ENCODE data around the gene MFAP1.
A peak's percentile ranks its signal among the peaks of the same experiment; 100 is the strongest.
"Not testable (repeated sequence)": the region's sequence is repeated elsewhere in the genome, so short reads cannot be mapped to it uniquely, and the experiment has no call there.

The MFAP1 gene, protein sequence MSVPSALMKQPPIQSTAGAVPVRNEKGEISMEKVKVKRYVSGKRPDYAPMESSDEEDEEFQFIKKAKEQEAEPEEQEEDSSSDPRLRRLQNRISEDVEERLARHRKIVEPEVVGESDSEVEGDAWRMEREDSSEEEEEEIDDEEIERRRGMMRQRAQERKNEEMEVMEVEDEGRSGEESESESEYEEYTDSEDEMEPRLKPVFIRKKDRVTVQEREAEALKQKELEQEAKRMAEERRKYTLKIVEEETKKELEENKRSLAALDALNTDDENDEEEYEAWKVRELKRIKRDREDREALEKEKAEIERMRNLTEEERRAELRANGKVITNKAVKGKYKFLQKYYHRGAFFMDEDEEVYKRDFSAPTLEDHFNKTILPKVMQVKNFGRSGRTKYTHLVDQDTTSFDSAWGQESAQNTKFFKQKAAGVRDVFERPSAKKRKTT

DNA sequence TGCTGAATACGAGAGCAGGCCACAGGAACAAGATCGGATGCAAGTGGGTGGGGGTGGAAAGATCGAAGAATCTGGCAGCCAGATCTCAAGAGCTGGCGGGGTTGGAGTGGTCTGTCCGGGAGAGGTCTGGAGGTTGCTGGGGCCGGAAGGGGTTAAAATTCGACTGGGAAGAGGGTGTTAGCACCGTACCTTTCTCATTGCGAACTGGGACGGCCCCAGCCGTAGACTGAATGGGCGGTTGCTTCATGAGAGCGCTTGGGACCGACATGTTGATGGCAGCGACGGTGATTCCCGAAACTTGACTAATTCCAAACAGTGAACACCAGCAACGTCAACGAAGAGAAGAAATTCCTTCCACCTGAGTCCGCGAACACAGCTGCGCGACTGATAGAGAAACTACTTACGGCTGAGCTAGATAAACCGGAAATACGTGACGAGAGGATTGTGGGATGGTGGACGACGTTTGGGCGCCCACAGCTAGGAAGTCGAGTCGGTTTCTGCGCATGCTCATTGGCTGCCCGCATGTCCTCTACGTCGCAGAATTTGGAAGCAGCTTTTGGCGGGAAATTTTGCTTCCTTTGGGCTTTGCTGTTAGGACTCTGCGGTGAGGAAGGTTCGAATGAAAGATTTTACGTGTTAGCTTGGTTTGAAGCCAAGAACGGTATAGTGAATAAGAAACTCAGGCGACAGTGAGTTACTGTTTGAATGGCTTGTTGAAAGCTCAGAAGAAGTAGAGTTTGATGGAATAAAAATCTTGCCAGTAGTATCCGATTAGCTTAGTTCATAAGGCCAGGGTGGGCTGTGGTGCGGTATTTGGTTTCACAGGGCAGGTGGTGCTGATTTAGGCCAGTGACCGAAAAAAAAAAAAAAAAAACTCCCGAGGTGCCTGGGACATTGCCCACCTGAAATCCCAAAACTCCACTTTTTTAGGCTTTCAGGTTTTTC, at the start of gene MFAP1:
MFAP1 (minus strand) TSS at position 389 of the 945 bp plus-strand sequence; CDS start at position 268, 121 bp downstream.
- peak; percentile 89 for DNase-seq

DNA sequence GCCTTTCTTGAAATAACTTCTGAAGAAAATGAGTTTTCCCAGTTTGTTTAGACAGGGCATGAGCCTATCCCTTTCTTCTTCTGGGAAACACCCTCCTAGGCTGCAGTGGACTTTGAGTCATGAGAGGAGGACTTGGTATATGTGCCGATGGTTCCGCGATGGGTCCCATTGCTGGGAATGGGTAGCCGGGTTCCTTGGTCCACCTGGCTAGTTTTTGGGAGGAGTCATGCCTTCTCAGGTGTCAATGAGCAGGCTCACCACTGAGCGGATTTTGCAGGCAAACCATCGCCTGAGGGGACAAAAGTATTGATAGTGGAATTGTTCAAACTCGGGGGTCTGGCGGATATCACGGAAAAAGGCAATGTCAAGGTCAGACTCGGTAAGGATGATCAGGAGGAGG, 49.2 kb upstream of the MFAP1 start:
- no peak for DNase-seq

- DNase-seq = peak; percentile 65
Measured at GRCh38 chr15:43872416-43873020, 48.0 kb upstream of the MFAP1 start.

- no peak for DNase-seq
Measured at GRCh38 chr15:43871835-43872234, 47.3 kb upstream of the MFAP1 start.

DNA sequence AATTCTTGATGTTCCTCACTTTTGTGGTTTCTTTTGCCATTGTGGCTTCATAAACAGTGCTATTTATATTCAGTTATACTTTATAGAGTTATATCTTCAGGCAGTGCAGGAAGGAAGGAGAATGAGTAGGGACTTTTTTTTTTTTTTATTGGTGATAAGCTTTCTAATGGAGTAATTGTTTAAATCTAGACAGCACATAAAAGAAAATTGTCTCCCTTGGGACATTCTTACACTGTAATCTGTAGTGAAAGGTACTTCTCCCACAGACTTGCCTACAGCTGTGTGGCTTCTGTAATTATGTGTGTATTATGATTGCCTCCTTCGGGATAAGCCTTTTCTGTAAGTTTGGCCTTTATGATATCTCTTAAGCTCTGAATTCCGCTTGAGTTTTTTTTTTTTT, 43.9 kb upstream of the MFAP1 start:
- DNase-seq = no peak

DNA sequence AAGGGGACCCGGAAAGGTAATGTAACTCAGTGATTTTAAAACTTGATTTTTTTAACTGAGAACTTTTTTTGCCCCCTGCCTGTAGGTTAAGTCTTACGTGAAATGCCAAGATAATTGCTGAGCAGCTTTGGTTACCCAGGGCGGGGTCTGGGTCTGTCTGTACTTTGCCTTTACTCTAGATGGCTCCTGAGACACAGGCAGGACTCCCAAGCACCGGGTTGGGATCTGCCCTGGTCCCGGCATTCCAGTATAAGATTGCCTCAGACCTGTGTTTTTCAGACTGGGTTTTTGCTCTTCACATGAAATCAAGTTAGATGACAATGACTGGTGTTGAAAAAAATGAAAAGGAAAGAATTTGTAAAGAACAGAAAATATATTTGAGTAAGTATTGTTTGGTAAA, 42.6 kb upstream of the MFAP1 start:
- DNase-seq = no peak

- not testable (repeated sequence) for DNase-seq
Measured at GRCh38 chr15:43866636-43867035, 42.1 kb upstream of the MFAP1 start.

DNA sequence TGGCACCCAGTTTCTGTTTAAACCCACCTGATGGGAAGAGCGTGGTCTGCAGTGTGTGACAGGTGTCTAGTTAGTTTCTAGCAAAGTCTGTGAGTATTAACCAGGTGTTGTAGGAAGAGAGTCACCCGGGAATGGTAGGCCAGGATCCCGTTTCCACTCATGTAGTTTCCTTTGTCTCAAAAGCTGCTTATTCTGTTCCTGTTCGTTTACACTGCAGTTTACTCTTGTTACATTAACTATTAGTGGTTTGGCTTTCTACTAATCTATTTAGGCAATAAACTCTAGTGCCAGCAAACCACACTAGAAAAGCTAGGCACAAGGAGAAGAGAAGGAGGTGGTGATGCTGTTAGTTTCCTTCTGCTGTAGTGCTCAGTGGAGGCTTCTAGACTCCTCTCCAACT, 35.1 kb upstream of the MFAP1 start:
- no peak for DNase-seq

- DNase-seq = no peak
Measured at GRCh38 chr15:43854801-43855200, 30.3 kb upstream of the MFAP1 start.

GRCh38 chr15:43852607-43853006, 28.1 kb upstream of the MFAP1 start:
- DNase-seq = no peak

DNA sequence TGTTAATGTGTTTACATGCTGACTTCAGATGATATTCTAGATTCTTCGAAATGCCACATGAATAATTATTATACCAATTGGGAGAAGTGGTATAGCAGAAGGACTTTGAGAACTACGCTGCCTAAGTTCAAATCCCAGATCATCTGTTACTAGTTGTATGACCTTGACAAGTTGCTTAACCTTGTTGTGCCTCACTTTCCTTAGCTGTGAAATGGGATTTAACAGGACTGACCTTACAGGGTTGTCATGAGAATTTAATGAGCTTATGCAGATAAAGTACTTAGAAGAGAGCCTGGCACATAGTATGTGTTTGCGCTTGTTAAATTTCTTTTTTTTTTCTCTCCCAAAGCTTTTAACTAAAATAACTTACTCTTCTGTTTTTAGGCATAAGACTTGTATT, 26.8 kb upstream of the MFAP1 start:
- DNase-seq = no peak

DNA sequence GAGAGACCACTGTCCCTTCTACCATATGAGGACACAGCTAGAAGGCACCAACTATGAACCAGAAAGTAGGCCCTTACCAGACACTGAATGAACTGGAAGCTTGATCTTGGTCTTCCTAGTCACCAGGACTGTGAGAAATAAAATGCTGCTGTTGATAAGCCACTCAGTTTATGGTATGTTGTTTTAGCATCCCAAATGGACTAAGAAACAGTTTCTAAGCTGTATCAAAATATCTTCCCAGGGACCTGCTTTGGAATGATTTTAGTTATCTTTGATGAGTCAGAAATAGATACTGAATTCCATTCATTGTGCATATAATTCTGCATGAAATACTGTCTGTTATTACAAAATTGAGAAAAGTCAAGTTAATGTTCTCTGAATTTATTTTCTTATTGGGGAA, 20.9 kb upstream of the MFAP1 start:
- no peak for DNase-seq

DNA sequence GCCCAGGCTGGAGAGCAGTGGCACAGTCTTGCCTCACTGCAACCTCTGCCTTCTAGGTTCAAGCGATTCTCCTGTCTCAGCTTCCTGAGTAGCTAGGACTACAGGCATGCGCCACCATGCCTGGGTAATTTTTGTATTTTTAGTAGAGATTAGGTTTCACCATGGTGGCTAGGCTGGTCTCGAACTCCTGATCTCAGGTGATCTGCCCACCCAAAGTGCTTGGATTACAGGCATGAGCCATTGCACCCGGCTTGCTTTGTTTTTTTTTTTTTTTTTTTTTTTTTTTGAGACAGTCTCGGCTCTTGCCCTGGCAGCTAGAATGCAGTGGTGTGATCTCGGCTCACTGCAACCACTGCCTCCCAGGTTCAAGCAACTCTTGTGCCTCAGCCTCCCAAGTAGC, 8.0 kb upstream of the MFAP1 start:
- DNase-seq = not testable (repeated sequence)

DNA sequence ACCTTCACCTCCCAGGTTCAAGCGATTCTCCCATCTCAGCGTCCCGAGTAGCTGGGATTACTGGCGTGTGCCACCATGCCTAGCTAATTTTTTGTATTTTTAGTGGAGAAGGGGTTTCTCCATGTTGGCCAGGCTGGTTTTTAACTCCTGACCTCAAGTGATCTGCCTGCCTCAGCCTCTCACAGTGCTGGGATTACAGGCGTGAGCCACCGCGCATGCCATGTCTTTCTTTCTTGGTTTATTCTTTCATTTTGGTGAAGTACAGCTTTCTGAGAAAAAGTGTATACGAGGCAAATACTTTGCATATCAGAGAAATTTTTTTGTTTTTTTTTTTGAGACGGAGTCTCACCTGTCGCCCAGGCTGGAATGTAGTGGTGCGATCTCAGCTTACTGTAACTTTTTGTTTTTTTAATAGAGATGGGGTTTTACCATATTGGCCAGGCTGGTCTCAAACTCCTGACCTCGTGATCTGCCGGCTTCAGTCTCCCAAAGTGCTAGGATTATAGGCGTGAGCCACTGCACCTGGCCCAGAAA, 7.1 kb upstream of the MFAP1 start:
- not testable (repeated sequence) for DNase-seq

- not testable (repeated sequence) for DNase-seq
Measured at GRCh38 chr15:43830691-43831275, 6.3 kb upstream of the MFAP1 start.

DNA sequence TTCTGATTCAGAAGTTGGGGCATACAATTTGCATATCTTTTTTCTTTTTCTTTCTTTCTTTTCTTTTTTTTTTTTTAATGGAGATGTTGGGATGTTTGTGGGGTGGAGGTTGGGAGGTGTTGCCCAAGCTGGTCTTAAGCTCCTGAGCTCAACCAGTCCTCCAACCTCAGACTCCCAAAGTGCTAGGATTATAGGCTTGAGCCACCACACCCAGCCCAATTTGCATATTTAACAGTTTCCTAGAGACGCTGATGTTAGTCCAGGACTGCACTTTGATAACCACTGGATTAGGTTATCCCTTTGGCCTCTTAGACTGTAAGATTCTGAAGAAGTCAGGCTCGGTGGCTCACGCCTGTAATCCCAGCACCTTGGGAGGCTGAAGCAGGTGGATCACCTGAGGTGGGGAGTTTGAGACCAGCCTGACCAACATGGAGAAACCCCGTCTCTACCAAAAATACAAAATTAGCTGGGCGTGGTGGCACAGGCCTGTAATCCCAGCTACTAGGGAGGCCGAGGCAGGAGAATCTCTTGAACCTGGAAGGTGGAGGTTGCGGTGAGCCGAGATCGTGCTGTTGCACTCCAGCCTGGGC, 5.6 kb upstream of the MFAP1 start:
- DNase-seq = not testable (repeated sequence)

DNA sequence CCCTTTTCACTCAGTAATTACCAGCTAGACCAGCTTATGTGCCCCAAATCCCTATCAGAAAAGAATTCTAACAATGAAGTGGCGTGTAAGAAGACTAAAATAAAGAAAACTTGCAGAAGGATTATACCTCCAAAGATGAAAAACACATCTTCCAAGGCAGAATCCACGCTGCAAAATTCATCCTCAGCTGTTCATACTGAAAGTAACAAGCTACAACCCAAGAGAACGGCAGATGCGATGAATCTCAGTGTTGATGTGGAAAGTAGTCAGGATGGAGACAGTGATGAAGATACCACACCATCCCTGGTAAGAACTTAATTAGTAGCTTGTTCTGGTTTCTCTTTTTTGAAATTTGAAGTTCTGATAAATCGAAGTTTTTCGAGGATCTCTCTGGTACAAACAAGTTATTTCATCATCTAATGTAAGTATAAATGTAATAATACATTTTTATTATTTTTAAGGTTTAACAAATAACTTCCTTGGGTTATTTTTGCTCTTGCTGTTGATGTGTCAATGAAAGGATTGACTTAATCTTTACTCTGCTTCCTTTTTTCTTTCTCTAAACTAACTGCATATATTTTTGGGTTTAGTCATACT, 3.7 kb upstream of the MFAP1 start:
- no peak for DNase-seq

GRCh38 chr15:43826508-43827341, 2.2 kb upstream of the MFAP1 start, which contains the start of gene WDR76:
Gene WDR76 (plus strand): TSS chr15:43827002. CDS start chr15:43827033, 31 bp downstream.
- peak; percentile 57 for DNase-seq

GRCh38 chr15:43826029-43826507, 1.6 kb upstream of the MFAP1 start:
- no peak for DNase-seq

- DNase-seq = not testable (repeated sequence)
Measured at GRCh38 chr15:43825305-43825704, 815 bp upstream of the MFAP1 start.

DNA sequence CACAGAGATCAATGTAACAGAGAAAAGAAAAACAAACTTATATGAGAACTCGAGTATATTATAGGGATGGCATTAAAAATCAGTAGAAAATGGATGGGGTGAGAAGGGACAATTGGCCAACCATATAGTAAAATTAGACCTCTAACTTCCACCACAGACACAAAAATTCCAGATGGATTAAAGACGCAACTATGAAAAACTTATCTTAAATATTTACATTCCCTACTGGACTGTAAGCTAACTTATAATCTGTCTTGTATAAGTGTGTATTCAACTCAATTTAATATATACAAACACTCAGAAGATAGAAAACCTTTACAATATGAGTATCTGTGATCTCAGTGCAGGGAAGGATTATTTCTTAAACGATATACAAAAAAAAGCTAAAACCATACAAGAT, 3.0 kb downstream of the MFAP1 start:
- DNase-seq = no peak

Measured in amniotic stem cell (primary cell).